Measurements from ENCODE around the gene HECTD1. TPM values are rescaled to one million over a fixed set of nuclear protein-coding genes. Genes with fewer than 3 reads are reported as not detected.

Gene HECTD1
- total RNA-seq, 1 experiment from 2014 or later, result 101 TPM

GRCh38 chr14:31166271-31166561, 41.4 kb downstream of the HECTD1 start:
- ChIA-PET CTCF (no interaction called here), POLR2A (interaction anchor here (0.7 kb wide), 1 partner anchor 92 kb away, joined by 3 read pairs; no protein-coding TSS in a partner anchor)
- in situ Hi-C loops (cut with HindIII; ENCODE audit: low pct_unique_long_range_greater_than_20kb, low sequenced_read_pairs), result no loop called here
- DNase-seq (ENCODE audit: low read depth, low spot score) (no peak), ATAC-seq (no peak)
- Histone ChIP-seq H3K4me3 (ENCODE audit: low read depth in 2 of 2, low read length in 2 of 2) (no peak overlapping the region), H3K27me3 (ENCODE audit: control insufficient read depth, insufficient read depth, low read length) (no peaks in the 10 kb centered on the region), H3K9me3 (ENCODE audit: control insufficient read depth, insufficient read depth, low read depth, low read length) (no peaks in the 10 kb centered on the region), H3K4me1 (ENCODE audit: control insufficient read depth, insufficient read depth, low read length) (no peaks in the 10 kb centered on the region), H3K36me3 (ENCODE audit: control insufficient read depth, insufficient read depth, low read length) (peaks cover 8% of the 10 kb centered on the region; the same call in 1 of the 2 replicates), H3K27ac (ENCODE audit: low read length) (no peak overlapping the region)
- intact Hi-C loops (cut with micrococcal nuclease; ENCODE audit: unreplicated experiment), result no loop called here
- TF ChIP-seq POLR2AphosphoS5 (IDR thresholded peaks at IDR 0.05; ENCODE audit: low read depth, low read length) (no peak), REST (IDR thresholded peaks at IDR 0.05; ENCODE audit: insufficient read depth in 1 of 2, low read depth in 2 of 2, low read length in 1 of 2) (no peak), TCF7L2 (IDR thresholded peaks at IDR 0.05; ENCODE audit: low read depth, low read length) (no peak), SIN3A (IDR thresholded peaks at IDR 0.05; ENCODE audit: borderline replicate concordance, insufficient read depth, low read depth, low read length) (no peak)
- TF ChIP-seq, protein P1, sequence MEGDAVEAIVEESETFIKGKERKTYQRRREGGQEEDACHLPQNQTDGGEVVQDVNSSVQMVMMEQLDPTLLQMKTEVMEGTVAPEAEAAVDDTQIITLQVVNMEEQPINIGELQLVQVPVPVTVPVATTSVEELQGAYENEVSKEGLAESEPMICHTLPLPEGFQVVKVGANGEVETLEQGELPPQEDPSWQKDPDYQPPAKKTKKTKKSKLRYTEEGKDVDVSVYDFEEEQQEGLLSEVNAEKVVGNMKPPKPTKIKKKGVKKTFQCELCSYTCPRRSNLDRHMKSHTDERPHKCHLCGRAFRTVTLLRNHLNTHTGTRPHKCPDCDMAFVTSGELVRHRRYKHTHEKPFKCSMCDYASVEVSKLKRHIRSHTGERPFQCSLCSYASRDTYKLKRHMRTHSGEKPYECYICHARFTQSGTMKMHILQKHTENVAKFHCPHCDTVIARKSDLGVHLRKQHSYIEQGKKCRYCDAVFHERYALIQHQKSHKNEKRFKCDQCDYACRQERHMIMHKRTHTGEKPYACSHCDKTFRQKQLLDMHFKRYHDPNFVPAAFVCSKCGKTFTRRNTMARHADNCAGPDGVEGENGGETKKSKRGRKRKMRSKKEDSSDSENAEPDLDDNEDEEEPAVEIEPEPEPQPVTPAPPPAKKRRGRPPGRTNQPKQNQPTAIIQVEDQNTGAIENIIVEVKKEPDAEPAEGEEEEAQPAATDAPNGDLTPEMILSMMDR (IDR thresholded peaks at IDR 0.05), result no peak
- no TSS peak for BruUV-seq (replicated peaks)

- peaks cover 8% of the 10 kb centered on the region for H3K36me3 ChIP-seq (ENCODE audit: control insufficient read depth, insufficient read depth, low read length)
- no TSS peak for BruUV-seq (replicated peaks)
- POLR2A ChIA-PET, result no interaction called here
- H3K4me3 ChIP-seq (ENCODE audit: low read depth in 2 of 2, low read length in 2 of 2), result no peak overlapping the region
- H3K27ac ChIP-seq (ENCODE audit: low read length), result no peak overlapping the region
- CTCF ChIA-PET, result no interaction called here
- no peaks in the 10 kb centered on the region for H3K4me1 ChIP-seq (ENCODE audit: control insufficient read depth, insufficient read depth, low read length)
- H3K9me3 ChIP-seq (ENCODE audit: control insufficient read depth, insufficient read depth, low read depth, low read length), result no peaks in the 10 kb centered on the region
- intact Hi-C loops (cut with micrococcal nuclease; ENCODE audit: unreplicated experiment), result no loop called here
- TF ChIP-seq, protein P1 (IDR thresholded peaks at IDR 0.05), result no peak
- TF ChIP-seq POLR2AphosphoS5 (IDR thresholded peaks at IDR 0.05; ENCODE audit: low read depth, low read length) (no peak), SIN3A (IDR thresholded peaks at IDR 0.05; ENCODE audit: borderline replicate concordance, insufficient read depth, low read depth, low read length) (no peak), REST (IDR thresholded peaks at IDR 0.05; ENCODE audit: insufficient read depth in 1 of 2, low read depth in 2 of 2, low read length in 1 of 2) (no peak), TCF7L2 (IDR thresholded peaks at IDR 0.05; ENCODE audit: low read depth, low read length) (no peak)
- in situ Hi-C loops (cut with HindIII; ENCODE audit: low pct_unique_long_range_greater_than_20kb, low sequenced_read_pairs), result no loop called here
- ATAC-seq (no peak), DNase-seq (ENCODE audit: low read depth, low spot score) (no peak)
- H3K27me3 ChIP-seq (ENCODE audit: control insufficient read depth, insufficient read depth, low read length), result no peaks in the 10 kb centered on the region
Observed at GRCh38 chr14:31164115-31164514, 43.5 kb downstream of the HECTD1 start.

All from Panc1 (cell line).